ENCODE data around the gene ABHD16B.

GRCh38 chr20:63895202-63895951 lies 34.1 kb downstream of the ABHD16B start:
- TF ChIP-seq CTCF (IDR thresholded peaks at IDR 0.05; ENCODE audit: low read length) (no peak), EZH2 (IDR thresholded peaks at IDR 0.05; ENCODE audit: borderline replicate concordance, low read length) (no peak)
